Thoracic aorta (tissue), 2 donors: ENCODE measurements around the gene FARS2. TPM values are rescaled to one million over a fixed set of nuclear protein-coding genes. Genes with fewer than 3 reads are reported as not detected.

Source experiments
- ATAC-seq: fragments of 150-250 bp; one replicate; pipeline ENCODE4 v1.8.0; 2017; ENCODE audit warnings: low read depth; ENCODE audit not compliant: insufficient number of reproducible peaks, low FRiP score
- DNase-seq: peaks from one replicate; pipeline ENCODE4 v3.0.0-alpha.2; 2020; ENCODE audit warnings: low spot score
- H3K27ac ChIP-seq, 2 donors: fragments of 200-600 bp; sonication (generic); 1 replicate in 1 of 2; 2 replicates in 1 of 2; pipeline ENCODE4 v1.5.1; 2016; ENCODE audit warnings: mild to moderate bottlenecking in 2 of 2, moderate library complexity in 2 of 2
- H3K27me3 ChIP-seq: fragments of 200-600 bp; sonication (generic); replicated peaks from 2 replicates; pipeline ENCODE4 v1.6.0; 2016; ENCODE audit warnings: mild to moderate bottlenecking; ENCODE audit not compliant: insufficient read depth
- H3K36me3 ChIP-seq: fragments of 200-600 bp; sonication (generic); one replicate; pipeline ENCODE4 v1.5.1; 2016
- H3K4me1 ChIP-seq, 2 donors: fragments of 200-600 bp; sonication (generic); 1 replicate in 1 of 2; 2 replicates in 1 of 2; pipeline versions ENCODE4 v1.5.1 to v1.6.0; 2016; ENCODE audit warnings: low read depth in 2 of 2, mild to moderate bottlenecking in 1 of 2; ENCODE audit not compliant: control insufficient read depth in 1 of 2
- H3K4me3 ChIP-seq: fragments of 200-600 bp; sonication (generic); 2 replicates; pipeline ENCODE4 v1.5.1; 2016; ENCODE audit warnings: mild to moderate bottlenecking
- H3K9me3 ChIP-seq: fragments of 200-600 bp; sonication (generic); 2 replicates; pipeline ENCODE4 v1.5.1; 2016
- CTCF ChIP-seq: fragments of 200-600 bp; sonication (generic); IDR thresholded peaks from one replicate; pipeline ENCODE4 v1.5.1; 2019; ENCODE audit warnings: antibody characterized with exemption
- total RNA-seq, 2 donors: library from RNA; depleted of rRNA; stranded (reverse); fragments of >200 nt; gene quantifications; one replicate each; pipeline versions ENCODE4 v1.1.0 to v1.2.3, GENCODE V29; 2016

FARS2 gene
- total RNA-seq, 2 donors from 2014 or later, result 10.4 to 11.6 TPM

- Histone ChIP-seq H3K4me1 (no peaks in the 10 kb centered on the region), H3K27me3 (no peaks in the 10 kb centered on the region), H3K36me3 (no peaks in the 10 kb centered on the region), H3K4me3 (no peak overlapping the region), H3K9me3 (no peaks in the 10 kb centered on the region), H3K27ac (no peak overlapping the region)
- DNase-seq (no peak), ATAC-seq (no peak)
- no peak for TF ChIP-seq CTCF
Observed at GRCh38 chr6:5277589-5277988, 16.3 kb downstream of the FARS2 start.

- Histone ChIP-seq H3K27ac (no peak overlapping the region), H3K27me3 (no peaks in the 10 kb centered on the region), H3K9me3 (no peaks in the 10 kb centered on the region), H3K4me1 (no peaks in the 10 kb centered on the region), H3K4me3 (no peak overlapping the region), H3K36me3 (no peaks in the 10 kb centered on the region)
- no peak for TF ChIP-seq CTCF
- ATAC-seq, result no peak
- DNase-seq, result no peak
Observed at GRCh38 chr6:5278047-5278446, 16.7 kb downstream of the FARS2 start.

GRCh38 chr6:5278565-5279120 is 17.3 kb downstream of the FARS2 start:
- no peak for DNase-seq
- H3K9me3 ChIP-seq, result no peaks in the 10 kb centered on the region
- no peaks in the 10 kb centered on the region for H3K4me1 ChIP-seq
- no peaks in the 10 kb centered on the region for H3K27me3 ChIP-seq
- no peak overlapping the region for H3K27ac ChIP-seq
- no peak for TF ChIP-seq CTCF
- ATAC-seq, result no peak
- H3K4me3 ChIP-seq, result no peak overlapping the region
- H3K36me3 ChIP-seq, result no peaks in the 10 kb centered on the region

GRCh38 chr6:5279891-5280338 is 18.6 kb downstream of the FARS2 start:
- H3K27ac ChIP-seq, result no peak overlapping the region
- H3K4me1 ChIP-seq, result no peaks in the 10 kb centered on the region
- ATAC-seq, result no peak
- H3K9me3 ChIP-seq, result no peaks in the 10 kb centered on the region
- no peaks in the 10 kb centered on the region for H3K36me3 ChIP-seq
- no peaks in the 10 kb centered on the region for H3K27me3 ChIP-seq
- no peak overlapping the region for H3K4me3 ChIP-seq
- no peak for DNase-seq
- TF ChIP-seq CTCF, result no peak

GRCh38 chr6:5280920-5281319 is 19.6 kb downstream of the FARS2 start:
- ATAC-seq, result no peak
- Histone ChIP-seq H3K4me1 (no peaks in the 10 kb centered on the region), H3K9me3 (no peaks in the 10 kb centered on the region), H3K27me3 (no peaks in the 10 kb centered on the region), H3K27ac (no peak overlapping the region), H3K36me3 (no peaks in the 10 kb centered on the region), H3K4me3 (no peak overlapping the region)
- DNase-seq, result no peak
- no peak for TF ChIP-seq CTCF
